ENCODE results near the gene TDRD6.

GRCh38 chr6:46748940-46749503 is 61.3 kb downstream of the TDRD6 start:
- TF ChIP-seq CTCF (IDR thresholded peaks at IDR 0.05): no peak
- no peak for TF ChIP-seq POLR2A (IDR thresholded peaks at IDR 0.05)
